ACHN (cell line): ENCODE data around the gene MED25.

Source experiments
- DNase-seq: peaks from one replicate; pipeline ENCODE4 v3.0.0-alpha.2; 2015
- in situ Hi-C: cut with HindIII; loops from 2 replicates; pipeline ENCODE4 v1.10.0; 2017; ENCODE audit warnings: low sequenced_read_pairs, low pct_ligation_motif_present, low pct_unique_long_range_greater_than_20kb

Gene MED25

GRCh38 chr19:49792829-49793560, 25.1 kb upstream of the MED25 start:
- no peak for DNase-seq
- in situ Hi-C loops = no loop called here

- in situ Hi-C loops = no loop called here
- peak; percentile 37 for DNase-seq
These were observed 24.6 kb upstream of the MED25 start for GRCh38 chr19:49793561-49793840.

GRCh38 chr19:49795615-49796014, 22.5 kb upstream of the MED25 start:
- in situ Hi-C loops = no loop called here
- no peak for DNase-seq

- DNase-seq = no peak
- in situ Hi-C loops = no loop called here
These were observed 19.5 kb upstream of the MED25 start for GRCh38 chr19:49798574-49798973.

- in situ Hi-C loops = no loop called here
- DNase-seq = no peak
These were observed 18.8 kb upstream of the MED25 start for GRCh38 chr19:49799271-49799797.

GRCh38 chr19:49799798-49800376, 18.2 kb upstream of the MED25 start:
- in situ Hi-C loops = no loop called here
- no peak for DNase-seq

GRCh38 chr19:49800771-49801170, 17.3 kb upstream of the MED25 start:
- no peak for DNase-seq
- in situ Hi-C loops = no loop called here

GRCh38 chr19:49801401-49801888, 16.6 kb upstream of the MED25 start:
- DNase-seq = no peak
- in situ Hi-C loops = no loop called here

- peak; percentile 81 for DNase-seq
- in situ Hi-C loops = no loop called here
These were observed 16.0 kb upstream of the MED25 start for GRCh38 chr19:49801966-49802661.

- no peak for DNase-seq
- in situ Hi-C loops = no loop called here
These were observed 15.1 kb upstream of the MED25 start for GRCh38 chr19:49802836-49803528.

GRCh38 chr19:49803529-49803856, 14.6 kb upstream of the MED25 start:
- in situ Hi-C loops = no loop called here
- DNase-seq = no peak

GRCh38 chr19:49805822-49806619, 12.1 kb upstream of the MED25 start:
- in situ Hi-C loops = no loop called here
- no peak for DNase-seq

GRCh38 chr19:49806620-49806959, 11.5 kb upstream of the MED25 start:
- in situ Hi-C loops = no loop called here

GRCh38 chr19:49807058-49807903, 10.8 kb upstream of the MED25 start:
- no peak for DNase-seq
- in situ Hi-C loops = no loop called here

More at GRCh38 chr19:49806620-49806959, 11.5 kb upstream of the MED25 start:
- DNase-seq = no peak

GRCh38 chr19:49807904-49808675, 10.0 kb upstream of the MED25 start:
- DNase-seq = no peak
- in situ Hi-C loops = no loop called here

GRCh38 chr19:49808711-49809159, 9.4 kb upstream of the MED25 start:
- DNase-seq = peak; percentile 81
- in situ Hi-C loops = no loop called here
